CD4-positive, alpha-beta T cell treated with Interleukin-6 for 4 hours (primary cell): ENCODE results near the gene PAGE3.

Experiments used
- DNase-seq: peaks from one replicate; pipeline ENCODE4 v3.0.0-alpha.2; 2020; ENCODE audit warnings: mixed read lengths

PAGE3 gene, protein sequence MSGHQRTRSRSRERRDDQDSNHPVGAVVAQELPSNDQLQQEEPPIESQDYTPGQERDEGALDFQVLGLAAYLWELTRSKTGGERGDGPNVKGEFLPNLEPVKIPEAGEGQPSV

DNA sequence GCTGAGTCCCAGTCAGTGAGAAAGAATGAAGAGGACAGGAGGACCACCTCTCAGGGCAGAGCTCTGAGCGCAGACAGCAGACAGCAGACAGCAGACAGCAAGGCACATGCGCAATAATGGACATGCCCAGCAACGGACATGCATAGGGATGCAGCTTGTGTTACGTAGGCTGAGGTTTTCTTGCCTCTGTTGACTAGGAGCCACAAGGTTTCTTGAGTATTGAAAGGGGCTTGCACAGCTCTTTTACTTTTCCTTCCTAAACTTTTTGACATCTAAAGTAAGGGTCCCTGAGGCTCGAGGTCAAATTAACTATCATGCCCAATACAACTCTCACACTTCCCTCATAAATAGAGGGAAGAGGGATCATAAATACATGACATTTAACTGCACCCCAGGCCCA is at the start of gene PAGE3:
Gene PAGE3 (minus strand): TSS at position 101 of the 400 bp plus-strand sequence. CDS start 1,013 bp downstream, outside the sequence.
- no peak for DNase-seq

DNA sequence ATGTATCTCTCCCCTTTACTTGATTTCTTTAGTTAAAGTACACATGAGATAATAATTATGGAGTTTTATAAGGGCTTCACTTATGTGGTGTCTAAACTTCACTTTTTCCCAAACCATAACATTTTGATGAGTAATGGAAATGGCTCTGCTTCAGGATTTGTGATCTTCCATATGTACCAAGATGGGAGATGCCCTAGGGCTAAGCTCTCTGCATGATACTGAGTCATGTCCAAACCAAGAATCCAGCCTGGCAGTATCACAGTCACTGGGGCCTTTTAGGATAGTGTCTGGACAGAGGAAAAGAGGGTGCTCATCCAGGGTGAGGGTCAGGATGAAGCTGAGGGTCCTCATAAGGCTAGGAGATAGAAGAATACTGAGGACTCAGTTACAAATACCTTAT is 47.9 kb upstream of the PAGE3 start:
- DNase-seq, result no peak

GRCh38 chrX:55290963-55291362 is 26.2 kb upstream of the PAGE3 start:
- no peak for DNase-seq

GRCh38 chrX:55279832-55280231 is 15.1 kb upstream of the PAGE3 start:
- no peak for DNase-seq

DNA sequence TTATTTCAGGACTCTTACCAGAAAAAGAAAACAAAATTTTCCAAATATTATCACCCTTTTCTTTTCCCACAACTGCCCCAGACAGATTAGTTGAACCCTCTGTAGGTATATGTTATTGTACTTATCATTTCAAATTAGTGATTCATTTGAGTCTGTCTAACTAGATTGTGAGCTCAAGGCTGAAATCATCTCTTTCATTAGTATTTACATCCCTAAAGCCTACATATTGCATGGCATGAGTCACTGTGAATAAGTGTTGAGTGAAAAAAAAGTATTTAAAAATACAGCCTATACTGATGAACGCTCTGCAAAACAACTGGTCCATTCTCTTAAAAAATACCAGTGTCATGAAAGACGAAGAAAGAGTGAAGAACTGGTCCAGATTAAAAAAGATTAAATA is 3.9 kb downstream of the PAGE3 start:
- no peak for DNase-seq

- DNase-seq, result no peak
Measured at GRCh38 chrX:55253528-55253927, 11.2 kb downstream of the PAGE3 start.

- DNase-seq, result no peak
Measured at GRCh38 chrX:55240788-55241340, 23.9 kb downstream of the PAGE3 start.

- no peak for DNase-seq
Measured at GRCh38 chrX:55220119-55220794, 44.5 kb downstream of the PAGE3 start, which contains the start of gene PAGE5. Gene PAGE5 (plus strand): TSS chrX:55220346. CDS start chrX:55221383, 1,037 bp downstream.

DNA sequence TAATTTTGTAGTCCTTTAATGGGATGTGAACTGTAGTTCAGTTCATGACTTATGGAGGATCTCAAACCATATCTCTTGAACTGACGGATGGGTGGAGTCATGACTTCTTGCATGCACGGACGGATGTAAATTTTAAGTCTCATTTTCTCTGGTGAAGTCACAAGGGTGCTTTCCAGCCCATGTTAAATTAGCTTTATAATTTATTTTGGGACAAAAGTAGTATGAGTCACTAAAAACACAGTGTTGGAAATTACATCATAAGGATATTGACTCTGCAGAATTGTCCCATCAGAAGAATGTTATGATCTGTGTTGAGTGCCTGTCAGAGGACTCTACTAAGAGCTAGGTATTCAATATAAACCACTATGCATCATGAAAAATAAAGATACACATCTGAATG is 51.3 kb downstream of the PAGE3 start:
- DNase-seq, result no peak

DNA sequence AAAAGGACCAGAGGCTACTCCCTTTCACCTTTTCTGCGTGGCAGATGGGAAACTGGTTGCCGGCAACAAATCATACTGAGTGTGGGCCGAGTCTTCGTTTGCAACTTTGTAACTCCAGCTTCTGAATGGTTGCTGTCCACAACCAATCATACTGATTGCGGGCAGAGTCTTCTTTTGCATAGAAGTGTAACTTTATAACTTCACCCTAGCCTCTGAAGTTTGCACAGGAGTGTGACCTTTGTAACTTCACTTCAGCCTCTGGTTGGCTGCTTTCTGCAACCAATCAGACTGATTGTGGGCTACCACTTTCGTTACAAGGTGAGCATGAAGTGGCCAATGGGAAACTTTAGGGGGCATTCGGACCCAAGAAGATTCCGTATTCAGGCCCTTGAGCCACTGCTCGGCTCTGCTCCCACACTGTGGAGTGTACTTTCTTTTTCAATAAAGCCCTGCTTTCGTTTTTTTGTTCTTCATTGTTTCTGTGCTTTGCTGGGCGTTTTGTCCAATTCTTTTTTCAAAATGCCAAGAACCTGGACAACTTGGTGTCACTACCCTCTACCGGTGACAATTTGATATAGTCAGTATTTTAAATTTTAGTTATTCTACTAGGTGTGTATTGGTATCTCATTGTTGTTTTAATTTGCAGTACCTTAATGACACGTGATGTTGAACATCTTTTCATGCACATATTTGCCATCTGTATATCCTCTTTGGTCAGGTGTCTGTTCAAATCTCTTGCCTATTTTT is 53.6 kb downstream of the PAGE3 start:
- DNase-seq, result no peak
